ENCODE data around the gene MMP10. TPM values are rescaled to one million over a fixed set of nuclear protein-coding genes. Genes with fewer than 3 reads are reported as not detected.
"Not testable (repeated sequence)": the region's sequence is repeated elsewhere in the genome, so short reads cannot be mapped to it uniquely, and the experiment has no call there.

MMP10 gene
- total RNA-seq, 2 donors from 2014 or later = not detected

DNA sequence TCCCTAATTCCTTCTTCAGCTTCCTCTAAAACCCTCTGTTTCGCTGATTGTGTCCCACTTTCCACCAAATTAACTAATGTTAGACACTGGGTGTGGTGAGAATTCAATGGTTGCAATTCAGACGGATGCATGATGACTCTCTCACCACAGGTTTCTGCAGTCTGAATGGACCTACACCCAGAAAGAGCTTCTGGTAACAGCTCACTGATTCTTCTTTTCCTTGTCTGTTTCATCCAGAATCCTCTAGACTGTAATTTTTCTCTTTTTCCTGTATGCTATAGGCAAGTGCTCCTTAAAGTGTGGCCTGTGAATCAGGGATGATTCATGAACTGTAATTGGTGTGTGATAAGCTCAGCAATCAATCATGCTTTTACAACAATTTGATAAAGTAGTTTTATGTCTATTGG lies 18.1 kb downstream of the MMP10 start:
- Mint-ChIP-seq H3K4me3 (no peak overlapping the region), H3K36me3 (ENCODE audit: low read depth) (no peaks in the 10 kb centered on the region), H3K4me1 (no peaks in the 10 kb centered on the region), H3K27ac (no peak overlapping the region), H3K27me3 (peaks cover 12% of the 10 kb centered on the region), H3K9me3 (no peaks in the 10 kb centered on the region)
- ATAC-seq (replicated peaks) = no peak

DNA sequence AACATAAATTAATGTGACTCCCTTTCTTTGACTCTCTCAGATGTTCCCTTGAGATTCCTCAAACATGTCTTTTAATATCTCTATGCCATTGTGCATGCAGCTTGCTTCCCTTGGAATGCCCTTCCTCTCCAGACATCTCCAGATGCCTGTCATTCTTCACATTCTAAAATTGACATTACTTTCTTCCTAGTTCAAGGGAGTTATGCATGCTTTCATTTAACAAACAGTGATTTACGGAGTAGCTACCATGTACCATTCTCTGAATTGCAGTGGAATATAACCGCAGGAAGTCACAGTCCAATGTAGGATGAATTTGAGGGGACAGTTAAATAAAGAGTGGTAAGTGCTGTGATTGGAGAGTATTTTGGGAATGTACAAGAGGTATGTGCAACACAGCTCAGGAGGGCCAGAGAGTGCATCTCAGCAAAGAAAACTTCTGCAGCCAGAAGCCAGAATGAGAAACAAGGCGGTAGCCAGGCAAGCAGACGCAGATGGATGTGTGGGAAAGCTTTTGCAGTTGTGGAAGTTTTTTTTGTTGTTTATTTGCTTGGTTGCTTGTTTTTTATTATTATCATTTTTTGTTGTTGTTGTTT lies 18.7 kb downstream of the MMP10 start:
- Mint-ChIP-seq H3K36me3 (ENCODE audit: low read depth) (no peaks in the 10 kb centered on the region), H3K27me3 (peaks cover 17% of the 10 kb centered on the region), H3K4me3 (no peak overlapping the region), H3K4me1 (no peaks in the 10 kb centered on the region), H3K9me3 (no peaks in the 10 kb centered on the region), H3K27ac (no peak overlapping the region)
- no peak for ATAC-seq (replicated peaks)

DNA sequence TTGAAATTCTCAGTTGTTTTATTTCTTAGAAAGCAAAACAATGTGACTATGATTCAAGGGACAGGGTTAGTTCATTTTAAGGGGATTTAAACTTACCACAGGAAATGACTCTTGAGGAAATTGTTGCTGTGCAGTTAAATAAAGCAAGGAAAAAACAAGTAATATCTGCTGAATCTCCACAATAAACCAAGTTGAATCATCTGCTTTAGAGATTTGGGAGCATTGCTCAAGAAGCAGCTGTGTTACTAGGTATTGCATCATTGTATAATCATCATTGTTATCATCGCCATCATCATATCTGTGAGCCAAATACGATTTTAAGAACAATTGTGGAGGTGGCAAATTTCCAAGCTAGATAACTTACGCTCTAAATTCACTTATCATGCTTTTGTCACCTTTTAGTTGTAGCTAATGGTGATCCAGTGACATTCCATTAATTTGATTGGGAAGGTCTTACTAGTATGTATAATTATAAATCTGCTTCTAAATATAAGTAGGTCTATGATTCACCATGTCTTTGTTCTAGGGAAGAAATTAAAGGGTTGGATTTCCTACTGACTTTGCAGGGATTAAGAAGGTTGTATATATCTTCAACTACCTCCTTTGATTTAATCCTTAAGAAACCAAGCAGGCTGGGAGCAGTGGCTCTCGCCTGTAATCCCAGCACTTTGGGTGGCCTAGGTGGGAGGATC lies 19.9 kb downstream of the MMP10 start:
- peak; percentile 44 for ATAC-seq (replicated peaks)
- Mint-ChIP-seq H3K9me3 (no peaks in the 10 kb centered on the region), H3K27me3 (peaks cover 21% of the 10 kb centered on the region), H3K4me1 (no peaks in the 10 kb centered on the region), H3K4me3 (no peak overlapping the region), H3K27ac (no peak overlapping the region), H3K36me3 (ENCODE audit: low read depth) (no peaks in the 10 kb centered on the region)

DNA sequence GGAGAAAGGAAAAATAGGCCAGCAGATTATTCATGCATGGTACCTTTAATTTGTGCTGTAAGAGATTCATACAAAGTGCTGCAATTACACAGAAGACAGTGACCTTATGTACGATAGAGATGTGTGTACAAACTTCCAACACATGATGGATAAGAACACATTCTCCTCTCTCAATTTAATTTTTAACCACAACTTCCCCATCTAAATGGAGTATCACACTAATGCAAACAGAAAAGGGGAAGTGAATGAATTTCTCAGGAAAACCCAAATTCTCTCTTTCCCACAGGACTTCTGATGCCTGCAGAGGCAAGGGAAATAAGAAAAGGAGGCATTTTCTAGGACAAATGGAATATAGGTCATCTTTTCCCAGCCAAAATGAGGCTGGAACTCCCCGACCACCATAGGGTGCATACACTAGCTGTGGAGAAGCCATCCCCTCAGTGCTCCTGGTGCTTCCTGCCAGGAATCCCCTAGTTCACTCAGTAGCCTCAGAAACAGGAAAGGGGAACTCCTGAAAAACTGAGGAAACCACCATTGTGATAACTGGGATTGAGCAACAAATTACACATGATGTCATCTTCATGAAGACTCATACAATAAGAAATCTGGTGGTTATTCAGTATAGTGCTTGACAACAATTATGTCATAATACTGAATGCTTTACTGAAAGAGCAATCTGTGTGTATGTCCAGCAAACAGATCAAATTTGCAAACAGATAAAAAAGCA lies 22.4 kb downstream of the MMP10 start:
- no peak for ATAC-seq (replicated peaks)
- Mint-ChIP-seq H3K4me1 (no peaks in the 10 kb centered on the region), H3K27ac (no peak overlapping the region), H3K4me3 (no peak overlapping the region), H3K36me3 (ENCODE audit: low read depth) (no peaks in the 10 kb centered on the region), H3K9me3 (no peaks in the 10 kb centered on the region), H3K27me3 (peaks cover 21% of the 10 kb centered on the region)

DNA sequence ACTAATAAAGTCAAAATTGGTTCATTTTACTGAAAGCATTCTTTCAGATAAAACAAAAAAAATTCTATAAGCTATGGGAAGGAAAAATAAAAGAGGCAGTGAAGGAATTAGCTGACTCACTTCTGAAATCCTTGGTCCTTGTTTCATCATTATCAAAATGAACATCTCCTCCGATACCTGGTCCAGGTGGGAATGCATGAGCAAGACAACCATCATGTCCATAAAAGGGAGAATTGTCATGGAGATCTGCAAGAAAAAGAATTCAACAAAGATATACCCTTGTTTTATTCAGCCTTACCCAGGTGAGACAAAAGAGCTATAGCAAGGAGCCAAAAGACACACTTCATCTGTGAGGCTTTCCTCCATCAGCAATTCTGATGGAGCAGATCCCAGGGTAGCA lies 27.2 kb downstream of the MMP10 start:
- no peak overlapping the region for H3K4me3 Mint-ChIP-seq
- no peaks in the 10 kb centered on the region for H3K36me3 Mint-ChIP-seq (ENCODE audit: low read depth)
- H3K9me3 Mint-ChIP-seq = no peaks in the 10 kb centered on the region
- H3K27ac Mint-ChIP-seq = no peak overlapping the region
- H3K27me3 Mint-ChIP-seq = peaks cover 25% of the 10 kb centered on the region
- ATAC-seq (replicated peaks) = no peak
- no peaks in the 10 kb centered on the region for H3K4me1 Mint-ChIP-seq

DNA sequence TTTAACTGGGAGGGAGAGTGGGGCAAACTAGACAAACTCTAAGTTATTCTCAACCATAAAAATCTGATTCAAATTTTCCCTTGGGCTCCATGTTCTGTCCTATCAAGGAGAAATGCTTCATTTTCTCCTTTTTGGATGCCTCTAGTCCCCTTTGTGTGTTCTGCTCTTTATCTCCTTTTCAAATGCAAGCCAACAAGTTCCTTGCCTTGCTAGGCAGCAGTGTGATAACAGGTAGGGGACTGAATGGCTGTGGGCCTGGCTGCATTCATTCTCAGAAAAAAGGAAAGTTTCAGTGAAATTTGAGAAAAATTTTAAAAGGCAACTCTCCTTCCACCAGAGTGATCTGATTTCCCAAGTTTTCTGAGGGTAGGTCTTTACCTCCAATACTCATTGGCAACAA lies 28.8 kb downstream of the MMP10 start:
- no peaks in the 10 kb centered on the region for H3K4me1 Mint-ChIP-seq
- H3K9me3 Mint-ChIP-seq = peaks cover 4% of the 10 kb centered on the region
- no peak overlapping the region for H3K4me3 Mint-ChIP-seq
- H3K27me3 Mint-ChIP-seq = peaks cover 26% of the 10 kb centered on the region
- ATAC-seq (replicated peaks) = no peak
- no peaks in the 10 kb centered on the region for H3K36me3 Mint-ChIP-seq (ENCODE audit: low read depth)
- no peak overlapping the region for H3K27ac Mint-ChIP-seq

DNA sequence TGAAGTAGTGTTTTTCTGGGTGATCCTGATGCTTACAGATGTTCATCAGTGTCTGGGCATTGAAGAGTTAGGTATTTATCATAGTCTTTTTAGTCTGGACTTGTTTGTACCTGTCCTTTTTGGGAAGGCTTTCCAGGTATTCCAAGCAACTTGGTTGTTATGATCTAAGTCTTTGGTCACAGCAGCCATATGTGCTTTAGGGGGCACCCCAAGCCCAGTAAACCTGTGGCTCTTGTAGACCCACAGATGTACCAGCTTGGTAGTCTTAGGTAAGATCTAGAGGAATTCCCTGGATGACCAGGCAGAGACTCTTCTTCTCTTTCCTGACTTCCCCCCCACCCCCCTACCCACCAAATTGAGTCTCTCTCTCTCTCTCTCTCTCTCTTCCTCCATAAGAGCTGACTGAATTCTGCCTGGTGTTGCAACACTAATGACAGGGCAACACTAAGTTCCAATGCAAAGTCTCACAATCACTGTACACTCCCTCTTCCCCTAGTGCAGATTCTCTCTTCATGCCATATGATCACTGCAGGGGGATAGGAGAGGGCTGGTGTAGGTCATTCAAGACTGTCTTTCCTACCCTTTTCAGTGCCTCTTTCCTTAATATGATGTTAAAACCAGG lies 31.2 kb downstream of the MMP10 start:
- Mint-ChIP-seq H3K36me3 (ENCODE audit: low read depth) (no peaks in the 10 kb centered on the region), H3K9me3 (peaks cover 4% of the 10 kb centered on the region), H3K27ac (no peak overlapping the region), H3K4me1 (no peaks in the 10 kb centered on the region), H3K27me3 (peaks cover 22% of the 10 kb centered on the region), H3K4me3 (no peak overlapping the region)
- no peak for ATAC-seq (replicated peaks)

DNA sequence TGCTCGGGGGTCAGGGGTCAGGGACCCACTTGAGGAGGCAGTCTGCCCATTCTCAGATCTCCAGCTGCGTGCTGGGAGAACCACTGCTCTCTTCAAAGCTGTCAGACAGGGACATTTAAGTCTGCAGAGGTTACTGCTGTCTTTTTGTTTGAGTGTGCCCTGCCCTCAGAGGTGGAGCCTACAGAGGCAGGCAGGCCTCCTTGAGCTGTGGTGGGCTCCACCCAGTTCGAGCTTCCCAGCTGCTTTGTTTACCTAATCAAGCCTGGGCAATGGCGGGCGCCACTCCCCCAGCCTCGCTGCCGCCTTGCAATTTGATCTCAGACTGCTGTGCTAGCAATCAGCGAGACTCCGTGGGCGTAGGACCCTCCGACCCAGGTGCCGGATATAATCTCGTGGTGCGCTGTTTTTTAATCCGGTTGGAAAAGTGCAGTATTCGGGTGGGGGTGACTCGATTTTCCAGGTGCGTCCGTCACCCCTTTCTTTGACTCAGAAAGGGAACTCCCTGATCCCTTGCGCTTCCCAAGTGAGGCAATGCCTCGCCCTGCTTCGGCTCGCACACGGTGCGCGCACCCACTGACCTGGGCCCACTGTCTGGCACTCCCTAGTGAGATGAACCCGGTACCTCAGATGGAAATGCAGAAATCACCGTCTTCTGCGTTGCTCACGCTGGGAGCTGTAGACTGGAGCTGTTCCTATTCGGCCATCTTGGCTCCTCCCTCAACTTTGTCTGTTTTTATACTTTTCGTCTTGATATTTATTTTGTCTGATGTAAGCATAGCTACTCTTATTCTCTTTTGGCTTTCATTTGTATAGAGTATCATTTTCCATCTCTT lies 33.5 kb downstream of the MMP10 start:
- H3K27me3 Mint-ChIP-seq = peaks cover 17% of the 10 kb centered on the region
- H3K9me3 Mint-ChIP-seq; ATAC-seq (replicated peaks); H3K4me3 Mint-ChIP-seq; H3K27ac Mint-ChIP-seq; H3K36me3 Mint-ChIP-seq (ENCODE audit: low read depth); H3K4me1 Mint-ChIP-seq: not testable (repeated sequence)

DNA sequence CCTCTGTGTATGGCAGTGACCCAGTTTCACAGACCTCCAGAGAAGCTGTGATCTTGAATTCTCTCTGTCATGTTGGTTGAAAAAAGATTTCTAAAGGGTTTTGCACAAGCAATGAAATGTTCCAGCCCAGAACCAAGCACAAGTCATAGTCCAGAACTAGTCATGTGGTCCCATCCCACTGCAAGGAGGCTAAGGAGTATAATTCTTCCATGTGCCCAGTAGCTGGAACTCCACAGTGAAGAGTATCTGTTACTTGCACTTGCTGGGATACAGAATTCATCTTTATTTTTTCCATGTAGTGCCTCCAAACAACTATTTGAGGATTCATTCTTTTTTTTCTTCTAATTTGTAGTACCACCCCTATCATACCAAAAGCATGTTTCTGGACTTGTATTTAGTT lies 45.8 kb downstream of the MMP10 start:
- H3K4me3 Mint-ChIP-seq = no peak overlapping the region
- H3K9me3 Mint-ChIP-seq = no peaks in the 10 kb centered on the region
- H3K27ac Mint-ChIP-seq = no peak overlapping the region
- peaks cover 10% of the 10 kb centered on the region for H3K27me3 Mint-ChIP-seq
- H3K36me3 Mint-ChIP-seq (ENCODE audit: low read depth) = no peaks in the 10 kb centered on the region
- no peaks in the 10 kb centered on the region for H3K4me1 Mint-ChIP-seq
- ATAC-seq (replicated peaks) = no peak

DNA sequence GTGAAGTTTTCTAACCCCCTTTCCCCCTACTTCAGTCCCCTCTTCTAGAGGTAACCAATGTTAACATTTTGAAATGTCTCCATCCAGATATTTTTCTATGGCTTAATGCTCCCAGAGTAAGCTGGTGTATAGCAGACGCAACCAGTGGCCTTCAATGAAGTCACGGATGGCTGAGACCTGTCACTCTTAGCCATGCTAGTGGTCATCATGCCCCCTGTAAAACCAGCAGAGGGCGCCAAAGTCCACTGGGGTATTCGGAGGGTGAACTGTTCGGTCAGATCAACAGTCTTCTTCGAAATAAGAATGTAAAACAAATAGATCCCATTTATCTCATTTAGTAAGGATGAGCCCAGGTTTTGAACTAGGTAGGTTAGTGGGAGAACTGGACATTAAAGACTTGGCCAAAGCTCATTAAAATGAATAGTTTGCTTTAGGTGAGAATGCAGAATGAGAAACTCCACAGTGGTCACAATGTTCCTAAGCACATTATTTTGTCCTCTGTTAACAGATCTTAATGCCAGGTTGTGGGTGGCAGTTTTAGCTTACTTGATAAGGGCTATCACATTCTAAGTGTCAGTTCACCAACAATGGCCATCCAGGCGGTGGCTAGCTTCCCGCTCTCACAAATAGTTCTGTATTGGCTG lies 47.1 kb downstream of the MMP10 start:
- no peak overlapping the region for H3K4me3 Mint-ChIP-seq
- H3K27ac Mint-ChIP-seq = no peak overlapping the region

DNA sequence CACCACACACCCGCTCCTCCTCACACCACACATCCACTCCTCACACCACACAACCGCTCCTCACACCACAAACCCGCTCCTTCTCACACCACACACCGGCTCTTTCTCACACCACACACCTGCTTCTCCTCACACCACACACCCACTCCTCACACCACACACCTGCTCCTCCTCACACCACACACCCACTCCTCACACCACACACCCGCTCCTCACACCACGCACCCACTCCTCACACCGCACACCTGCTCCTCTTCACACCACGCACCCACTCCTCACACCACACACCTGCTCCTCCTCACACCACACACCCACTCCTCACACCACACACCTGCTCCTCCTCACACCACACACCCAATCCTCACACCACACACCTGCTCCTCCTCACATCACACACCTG lies 49.5 kb downstream of the MMP10 start:
- not testable (repeated sequence) for H3K9me3 Mint-ChIP-seq; H3K4me3 Mint-ChIP-seq; H3K27me3 Mint-ChIP-seq; H3K4me1 Mint-ChIP-seq; H3K36me3 Mint-ChIP-seq (ENCODE audit: low read depth); H3K27ac Mint-ChIP-seq; ATAC-seq (replicated peaks)

More for the DNA sequence above, 47.1 kb downstream of the MMP10 start:
- Mint-ChIP-seq H3K9me3 (no peaks in the 10 kb centered on the region), H3K27me3 (peaks cover 8% of the 10 kb centered on the region), H3K4me1 (no peaks in the 10 kb centered on the region), H3K36me3 (ENCODE audit: low read depth) (no peaks in the 10 kb centered on the region)
- ATAC-seq (replicated peaks) = peak; percentile 57

DNA sequence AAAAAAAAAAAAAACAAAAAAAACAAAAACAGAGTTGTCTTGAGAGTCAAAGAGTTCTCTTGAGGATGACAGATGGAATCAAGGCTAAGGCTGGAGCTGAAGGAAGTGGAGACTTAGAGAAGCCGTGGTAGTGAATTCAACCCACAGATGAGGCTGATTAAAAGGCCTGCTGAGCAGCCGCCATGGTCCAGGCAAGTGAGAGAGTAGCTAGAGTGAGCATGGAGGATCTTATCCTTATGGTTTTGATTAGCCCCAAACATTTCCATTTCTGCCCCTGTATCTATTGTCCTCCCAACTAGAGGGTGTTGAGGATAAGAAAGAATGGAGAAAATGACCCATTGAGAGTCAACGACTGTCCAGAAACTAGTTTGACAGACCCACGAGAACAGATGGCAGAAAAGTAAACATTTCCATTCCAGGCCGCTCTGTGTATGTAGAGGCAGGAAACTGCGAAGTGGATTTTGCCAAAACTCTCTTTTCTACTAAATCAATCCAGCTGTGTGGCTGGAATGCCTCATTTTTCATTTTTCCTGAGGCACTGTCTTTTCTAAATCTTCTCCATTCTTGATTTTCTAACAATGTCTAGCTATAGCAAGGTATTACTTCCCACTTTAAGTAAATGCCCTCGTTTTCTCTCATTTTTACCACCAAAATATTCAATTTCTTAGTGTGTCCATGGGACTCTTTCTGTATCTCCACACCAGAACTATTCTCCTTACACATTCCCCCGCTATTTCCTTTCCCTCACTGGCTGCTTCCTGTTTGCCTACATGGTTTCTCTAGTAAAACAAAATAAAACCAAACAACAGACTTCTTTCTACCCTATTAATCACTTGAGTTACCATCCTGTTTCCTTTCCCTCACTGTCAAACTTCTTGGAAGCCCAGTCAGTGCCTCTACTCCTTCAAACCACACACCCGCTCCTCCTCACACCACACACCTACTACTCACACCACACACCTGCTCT lies 50.3 kb downstream of the MMP10 start:
- no peaks in the 10 kb centered on the region for H3K36me3 Mint-ChIP-seq (ENCODE audit: low read depth)
- H3K27ac Mint-ChIP-seq = no peak overlapping the region
- no peak overlapping the region for H3K4me3 Mint-ChIP-seq
- H3K9me3 Mint-ChIP-seq = no peaks in the 10 kb centered on the region
- ATAC-seq (replicated peaks) = no peak
- H3K27me3 Mint-ChIP-seq = no peaks in the 10 kb centered on the region
- H3K4me1 Mint-ChIP-seq = no peaks in the 10 kb centered on the region

DNA sequence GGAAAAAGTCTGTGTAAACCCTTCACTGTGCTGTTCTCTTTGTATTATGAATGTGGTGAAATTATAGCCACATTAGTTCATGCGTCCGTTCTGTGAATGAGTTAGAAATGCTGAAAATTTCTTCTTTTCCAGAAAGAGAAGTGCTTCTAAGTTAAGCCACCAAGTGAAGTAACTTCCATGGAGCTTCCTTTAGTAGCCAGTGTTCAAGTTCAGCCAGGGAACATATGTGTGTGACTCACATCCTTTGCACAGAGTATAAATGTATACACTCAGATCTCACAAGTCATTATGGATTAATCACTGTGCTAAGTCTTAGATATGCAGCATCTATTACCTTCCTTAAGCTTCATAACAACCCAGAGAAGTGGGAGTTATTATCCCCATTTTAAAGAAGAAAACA lies 52.5 kb downstream of the MMP10 start:
- no peak for ATAC-seq (replicated peaks)
- no peaks in the 10 kb centered on the region for H3K27me3 Mint-ChIP-seq

More for the DNA sequence above, 52.5 kb downstream of the MMP10 start:
- no peaks in the 10 kb centered on the region for H3K4me1 Mint-ChIP-seq
- no peaks in the 10 kb centered on the region for H3K36me3 Mint-ChIP-seq (ENCODE audit: low read depth)
- H3K27ac Mint-ChIP-seq = no peak overlapping the region
- H3K9me3 Mint-ChIP-seq = no peaks in the 10 kb centered on the region
- H3K4me3 Mint-ChIP-seq = no peak overlapping the region

Data from activated T-helper 17 cell treated with anti-CD3 and anti-CD28 coated beads, Interleukin-2, amount 50 U/mL, for 72 hours (primary cell).